GM19238 (cell line): Measurements from ENCODE around the gene BPIFB2.

ENCODE experiments used
- DNase-seq: peaks from one replicate; pipeline ENCODE4 v3.0.0; 2011; ENCODE audit warnings: low spot score; ENCODE audit not compliant: insufficient read length

Gene BPIFB2

GRCh38 chr20:32984196-32984595 is 23.3 kb upstream of the BPIFB2 start:
- no peak for DNase-seq

- no peak for DNase-seq
These were observed 22.7 kb upstream of the BPIFB2 start for GRCh38 chr20:32984631-32985354.

DNA sequence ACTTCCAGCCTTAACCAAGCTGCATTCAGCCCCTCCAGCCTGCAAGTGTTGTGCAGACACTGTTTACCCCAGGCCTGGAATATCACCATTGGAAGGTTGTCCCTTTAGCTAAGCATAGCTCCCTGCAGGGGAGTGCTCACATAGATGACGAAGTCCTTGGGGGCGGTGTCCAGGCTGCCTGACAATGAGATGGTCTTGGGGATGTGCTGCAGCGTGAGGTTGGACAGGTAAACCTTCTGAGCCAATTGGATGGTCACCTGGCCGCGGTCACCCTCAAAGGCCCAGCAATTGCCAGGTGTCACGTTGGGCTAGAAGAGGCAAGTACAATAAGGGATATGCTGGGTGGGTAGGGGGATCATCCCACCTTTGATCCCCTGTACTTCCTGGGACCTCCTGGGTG is 21.9 kb upstream of the BPIFB2 start:
- no peak for DNase-seq

GRCh38 chr20:32986331-32986966 is 21.1 kb upstream of the BPIFB2 start:
- DNase-seq = no peak

GRCh38 chr20:32987044-32987825 is 20.3 kb upstream of the BPIFB2 start:
- DNase-seq = no peak

DNA sequence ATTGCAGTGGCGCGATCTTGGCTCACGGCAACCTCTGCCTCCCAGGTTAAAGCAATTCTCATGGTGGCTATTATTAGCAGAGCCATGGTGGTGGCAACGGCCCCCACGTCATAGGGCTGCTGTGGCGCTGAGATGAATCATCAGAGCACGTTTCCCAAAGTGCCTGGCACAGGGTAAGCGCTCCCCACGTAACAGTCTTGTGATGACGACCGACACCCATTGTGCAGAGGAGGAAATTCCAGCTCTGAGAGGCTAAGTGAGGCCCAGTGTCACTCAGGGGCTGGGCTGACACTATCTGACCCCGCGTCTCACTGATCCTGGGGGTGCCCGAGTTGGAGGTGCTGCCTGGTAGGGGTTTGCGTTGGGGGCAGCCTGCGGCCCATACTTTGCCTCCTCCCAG is 19.5 kb upstream of the BPIFB2 start:
- no peak for DNase-seq

GRCh38 chr20:32989507-32990283 is 17.8 kb upstream of the BPIFB2 start:
- no peak for DNase-seq

DNA sequence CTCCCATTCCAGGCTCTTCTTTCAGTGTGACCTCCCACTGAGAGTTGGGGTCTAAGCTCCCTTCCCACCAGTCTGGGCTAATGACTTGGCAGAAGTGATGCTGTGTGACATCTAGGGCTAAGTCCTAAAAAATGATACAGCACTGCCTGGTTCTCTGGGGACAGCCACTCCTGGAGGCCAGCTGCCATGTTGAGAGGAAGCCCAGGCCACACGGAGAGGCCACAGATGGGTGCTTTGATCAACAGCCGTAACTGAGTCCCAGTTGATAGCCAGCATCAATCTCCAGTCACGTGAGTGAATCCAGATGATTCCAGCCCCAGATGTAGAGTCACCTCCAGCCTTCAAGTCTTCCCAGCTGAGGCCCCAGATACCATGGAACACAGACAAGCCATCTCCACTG is 17.1 kb upstream of the BPIFB2 start:
- DNase-seq = no peak

GRCh38 chr20:32991383-32991782 is 16.1 kb upstream of the BPIFB2 start:
- no peak for DNase-seq

DNA sequence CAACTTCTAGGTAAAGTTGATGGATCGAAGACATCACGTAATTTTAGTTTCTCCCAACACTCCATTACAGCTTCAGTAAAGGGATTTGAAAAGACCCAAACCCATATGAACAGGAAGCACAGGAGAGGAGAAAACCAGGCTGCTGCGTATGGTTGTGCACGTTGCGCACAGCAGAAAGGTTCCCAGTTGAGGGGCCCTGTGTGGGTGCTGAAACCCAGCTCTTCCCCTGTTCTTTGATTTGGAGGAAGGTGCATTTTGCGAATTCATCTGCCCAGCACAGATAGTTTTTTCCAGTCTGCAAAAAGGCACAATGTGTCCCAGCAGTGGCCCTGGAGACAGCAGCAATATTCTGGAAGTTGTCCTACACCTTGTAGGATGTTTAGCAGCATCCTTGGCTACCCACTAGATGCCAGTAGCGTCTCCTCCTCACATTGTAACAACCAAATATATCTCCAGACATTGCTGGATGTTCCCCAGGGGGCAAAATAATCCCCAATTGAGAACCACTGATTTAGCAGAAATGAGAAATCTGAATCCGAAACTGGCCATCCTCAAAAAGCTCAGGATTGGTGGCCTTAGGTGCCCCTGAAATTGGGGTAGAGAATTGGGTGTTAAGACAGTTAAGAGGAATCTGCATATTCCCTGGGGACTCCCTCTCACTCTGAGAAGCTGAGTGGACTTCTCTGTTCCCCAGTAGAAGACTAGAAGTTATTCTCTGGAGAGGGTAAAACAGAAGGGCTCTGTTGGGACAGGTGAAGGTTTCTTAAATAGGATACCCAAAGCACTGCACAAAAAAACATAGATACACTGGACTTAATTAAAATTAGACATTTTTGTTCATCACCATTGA is 15.5 kb upstream of the BPIFB2 start:
- no peak for DNase-seq

DNA sequence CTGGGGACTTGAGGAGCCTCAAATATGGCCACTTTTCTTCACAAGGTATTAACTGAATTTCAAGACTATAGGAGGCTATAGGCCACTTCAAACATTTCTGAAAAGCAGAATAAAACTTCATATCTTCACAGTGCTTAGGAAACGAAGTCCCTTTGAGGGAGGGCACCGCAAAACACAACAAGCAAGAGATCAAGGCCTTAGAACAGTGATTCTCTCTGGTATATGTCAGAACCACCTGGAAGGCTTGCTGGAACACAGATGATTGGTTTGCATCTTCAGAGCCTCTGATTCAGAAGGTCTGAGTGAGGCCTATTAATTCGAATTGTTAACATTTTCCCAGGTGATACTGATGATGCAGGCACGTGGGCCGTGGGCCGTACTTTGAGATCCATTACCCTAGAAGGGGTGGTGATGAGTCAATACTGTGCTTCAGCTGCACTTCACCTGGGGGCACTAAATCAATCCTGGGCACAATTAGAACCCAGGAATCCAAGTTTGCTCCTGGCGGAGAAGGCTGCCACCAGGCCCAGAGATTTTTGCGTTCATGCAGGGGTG is 13.9 kb upstream of the BPIFB2 start:
- DNase-seq = no peak

GRCh38 chr20:32995802-32996201 is 11.7 kb upstream of the BPIFB2 start:
- DNase-seq = no peak

DNA sequence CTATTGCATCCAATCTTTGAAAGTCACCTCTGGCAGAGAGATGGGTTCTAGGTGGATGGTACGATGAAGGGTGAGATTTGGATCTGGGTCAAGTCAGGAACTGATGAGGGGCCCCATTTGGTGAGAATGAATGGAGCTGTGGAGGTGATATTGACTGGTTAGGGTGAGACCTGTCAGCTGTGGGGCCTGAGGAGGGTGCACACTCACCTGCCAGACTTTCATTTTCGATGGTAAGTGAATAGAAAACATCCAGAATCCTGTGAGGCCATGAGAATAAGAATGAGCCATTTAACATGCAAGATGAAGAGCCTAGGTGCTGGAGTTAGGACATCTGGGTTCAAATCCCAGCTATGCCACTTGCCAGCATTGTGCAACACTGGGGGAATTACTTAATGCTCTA is 10.1 kb upstream of the BPIFB2 start:
- DNase-seq = no peak

DNA sequence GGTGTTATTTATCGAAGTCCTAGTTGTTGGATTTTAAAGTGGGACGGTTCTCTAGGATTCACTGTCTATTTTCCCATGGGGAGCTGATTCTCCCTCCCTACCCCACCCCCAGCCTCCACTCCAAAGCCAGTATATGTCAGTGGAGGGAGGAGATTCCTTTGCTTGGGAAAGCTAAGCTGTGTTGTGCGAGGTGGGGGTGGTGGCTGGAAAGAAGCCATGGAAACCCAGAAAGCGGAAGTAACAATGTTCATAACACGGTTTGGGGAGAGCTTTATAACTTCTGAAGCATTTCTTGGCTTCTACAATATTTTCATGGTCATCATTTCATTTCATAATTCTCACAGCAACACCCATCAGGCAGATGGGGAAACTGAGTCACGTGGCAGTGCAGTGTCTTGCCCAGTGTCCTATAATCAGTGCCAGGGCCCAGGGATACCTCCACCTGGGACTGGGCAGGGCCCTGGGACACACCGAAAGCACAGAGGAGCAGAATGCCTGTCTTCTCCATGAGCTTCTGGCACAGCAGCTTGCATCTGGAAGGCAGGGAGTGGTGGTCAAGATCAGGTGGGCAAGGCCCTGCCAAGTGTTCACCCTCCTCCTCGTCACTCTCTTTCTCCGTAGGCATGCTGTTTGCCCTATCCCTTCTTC is 7.8 kb upstream of the BPIFB2 start:
- no peak for DNase-seq

- no peak for DNase-seq
These were observed 6.6 kb upstream of the BPIFB2 start for GRCh38 chr20:33000802-33001466.

- DNase-seq = no peak
These were observed 5.3 kb upstream of the BPIFB2 start for GRCh38 chr20:33002087-33002808.

DNA sequence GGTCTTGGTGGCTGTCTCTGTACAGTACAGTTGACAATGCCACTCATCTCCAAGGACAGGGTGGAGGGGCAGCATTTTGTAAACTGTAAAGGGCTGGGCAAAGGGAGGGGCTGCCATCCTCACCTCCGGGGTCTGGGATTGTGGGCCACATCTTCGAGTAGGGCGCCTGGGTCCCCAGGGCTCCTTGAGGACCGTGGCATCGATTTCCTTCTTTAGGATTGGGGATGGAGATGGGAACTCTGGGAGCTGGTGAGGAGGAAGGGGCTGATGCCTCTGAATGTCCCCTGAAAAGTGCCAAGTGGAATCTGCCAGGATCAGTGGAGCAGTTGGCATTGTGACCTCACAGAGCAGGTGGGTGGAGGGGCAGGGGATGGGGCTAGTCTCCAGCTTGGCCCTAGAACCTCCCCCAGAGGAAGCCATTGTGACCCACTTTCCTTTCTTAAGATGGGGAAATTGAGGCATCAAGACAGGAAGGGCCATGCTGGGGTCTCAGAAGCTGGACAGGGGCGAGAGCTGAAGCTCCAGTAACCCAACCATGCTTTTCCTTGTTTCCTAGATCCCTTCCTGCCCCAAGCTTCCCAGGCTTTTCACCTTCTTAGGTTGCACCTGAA is 3.3 kb upstream of the BPIFB2 start, which contains the start of gene SUN5:
Gene SUN5 (minus strand): TSS at position 293 of the 611 bp plus-strand sequence. CDS start 93 bp downstream, at position 200.
- no peak for DNase-seq

GRCh38 chr20:33005132-33005566 is 2.4 kb upstream of the BPIFB2 start:
- DNase-seq = peak; percentile 34
